ENCODE data around the gene ACTL8.

ACTL8 gene

GRCh38 chr1:17755120-17755519 lies at the start of gene ACTL8:
ACTL8 (plus strand) TSS chr1:17755333; CDS start chr1:17823009, 67,676 bp downstream.
- no peak for DNase-seq

- no peak for DNase-seq
These were observed 48.7 kb upstream of the ACTL8 start for GRCh38 chr1:17706445-17706844.

GRCh38 chr1:17709981-17710380 lies 45.2 kb upstream of the ACTL8 start:
- no peak for DNase-seq

- no peak for DNase-seq
These were observed 44.1 kb upstream of the ACTL8 start for GRCh38 chr1:17710889-17711576.

- no peak for DNase-seq
These were observed 43.6 kb upstream of the ACTL8 start for GRCh38 chr1:17711577-17711910.

- DNase-seq = no peak
These were observed 43.2 kb upstream of the ACTL8 start for GRCh38 chr1:17711941-17712340.

GRCh38 chr1:17713993-17714392 lies 41.1 kb upstream of the ACTL8 start:
- no peak for DNase-seq

GRCh38 chr1:17717594-17718535 lies 37.3 kb upstream of the ACTL8 start:
- DNase-seq = no peak

- DNase-seq = no peak
These were observed 35.3 kb upstream of the ACTL8 start for GRCh38 chr1:17719874-17720273.

GRCh38 chr1:17721444-17721843 lies 33.7 kb upstream of the ACTL8 start:
- DNase-seq = no peak

- no peak for DNase-seq
These were observed 31.4 kb upstream of the ACTL8 start for GRCh38 chr1:17723684-17724083.

- DNase-seq = no peak
These were observed 31.0 kb upstream of the ACTL8 start for GRCh38 chr1:17724150-17724549.

GRCh38 chr1:17725084-17725719 lies 29.9 kb upstream of the ACTL8 start:
- DNase-seq = no peak

- no peak for DNase-seq
These were observed 29.1 kb upstream of the ACTL8 start for GRCh38 chr1:17725811-17726582.

GRCh38 chr1:17728123-17728712 lies 26.9 kb upstream of the ACTL8 start:
- DNase-seq = no peak

GRCh38 chr1:17729248-17729647 lies 25.9 kb upstream of the ACTL8 start:
- no peak for DNase-seq

- no peak for DNase-seq
These were observed 25.2 kb upstream of the ACTL8 start for GRCh38 chr1:17729909-17730308.

GRCh38 chr1:17731460-17731859 lies 23.7 kb upstream of the ACTL8 start:
- DNase-seq = no peak

- no peak for DNase-seq
These were observed 22.7 kb upstream of the ACTL8 start for GRCh38 chr1:17732475-17732874.

GRCh38 chr1:17733661-17734060 lies 21.5 kb upstream of the ACTL8 start:
- no peak for DNase-seq

- no peak for DNase-seq
These were observed 20.5 kb upstream of the ACTL8 start for GRCh38 chr1:17734609-17735008.

GRCh38 chr1:17735348-17735747 lies 19.8 kb upstream of the ACTL8 start:
- DNase-seq = no peak

- no peak for DNase-seq
These were observed 19.3 kb upstream of the ACTL8 start for GRCh38 chr1:17735793-17736192.

All from NCI-H1417 treated with DMSO at 0.1 percent for 48 hours (cell line).